Dermis blood vessel endothelial cell (primary cell): Measurements from ENCODE around the gene EID3. TPM values are rescaled to one million over a fixed set of nuclear protein-coding genes. Genes with fewer than 3 reads are reported as not detected.
"Not testable (repeated sequence)": the region's sequence is repeated elsewhere in the genome, so short reads cannot be mapped to it uniquely, and the experiment has no call there.

Experiments
- DNase-seq: peaks from one replicate; pipeline ENCODE4 v3.0.0; 2010
- total RNA-seq: library from RNA; depleted of rRNA; stranded (reverse); fragments of >200 nt; gene quantifications from 2 replicates; pipeline ENCODE4 v1.2.3, GENCODE V29; 2014

The EID3 gene
- total RNA-seq, 1 donor from 2014 or later, result 6.8 TPM

- no peak for DNase-seq
Observed at GRCh38 chr12:104313568-104314241, 10.2 kb downstream of the EID3 start.

- no peak for DNase-seq
Observed at GRCh38 chr12:104314242-104314614, 10.7 kb downstream of the EID3 start.

GRCh38 chr12:104315326-104316224 lies 12.0 kb downstream of the EID3 start:
- no peak for DNase-seq

GRCh38 chr12:104316936-104317335 lies 13.4 kb downstream of the EID3 start:
- no peak for DNase-seq

- no peak for DNase-seq
Observed at GRCh38 chr12:104317538-104318210, 14.1 kb downstream of the EID3 start.

- DNase-seq, result no peak
Observed at GRCh38 chr12:104319028-104319427, 15.5 kb downstream of the EID3 start.

- no peak for DNase-seq
Observed at GRCh38 chr12:104319918-104320626, 16.5 kb downstream of the EID3 start.

- DNase-seq, result no peak
Observed at GRCh38 chr12:104320627-104321024, 17.1 kb downstream of the EID3 start.

GRCh38 chr12:104321949-104322348 lies 18.4 kb downstream of the EID3 start:
- DNase-seq, result no peak

- DNase-seq, result not testable (repeated sequence)
Observed at GRCh38 chr12:104322533-104322932, 19.0 kb downstream of the EID3 start.

GRCh38 chr12:104323899-104324298 lies 20.4 kb downstream of the EID3 start:
- DNase-seq, result no peak

- DNase-seq, result not testable (repeated sequence)
Observed at GRCh38 chr12:104328278-104328677, 24.7 kb downstream of the EID3 start.

GRCh38 chr12:104328790-104329189 lies 25.3 kb downstream of the EID3 start:
- DNase-seq, result no peak

- DNase-seq, result no peak
Observed at GRCh38 chr12:104329707-104330532, 26.4 kb downstream of the EID3 start.

- no peak for DNase-seq
Observed at GRCh38 chr12:104331376-104331775, 27.8 kb downstream of the EID3 start.

GRCh38 chr12:104332273-104332672 lies 28.7 kb downstream of the EID3 start:
- DNase-seq, result not testable (repeated sequence)

GRCh38 chr12:104333692-104334255 lies 30.2 kb downstream of the EID3 start:
- no peak for DNase-seq

- DNase-seq, result no peak
Observed at GRCh38 chr12:104334581-104334980, 31.0 kb downstream of the EID3 start.

- DNase-seq, result no peak
Observed at GRCh38 chr12:104336115-104336514, 32.6 kb downstream of the EID3 start.

- DNase-seq, result no peak
Observed at GRCh38 chr12:104337030-104337558, 33.6 kb downstream of the EID3 start.

GRCh38 chr12:104339663-104340062 lies 36.1 kb downstream of the EID3 start:
- no peak for DNase-seq
